Measurements from ENCODE around the gene INPP5A. TPM values are rescaled to one million over a fixed set of nuclear protein-coding genes. Genes with fewer than 3 reads are reported as not detected.

INPP5A gene
- total RNA-seq, 1 donor from 2014 or later, result 45.2 TPM

GRCh38 chr10:132523561-132524442, 13.8 kb upstream of the INPP5A start:
- no peaks in the 10 kb centered on the region for H3K9me3 Mint-ChIP-seq (ENCODE audit: unreplicated experiment)
- TF ChIP-seq, protein P1, sequence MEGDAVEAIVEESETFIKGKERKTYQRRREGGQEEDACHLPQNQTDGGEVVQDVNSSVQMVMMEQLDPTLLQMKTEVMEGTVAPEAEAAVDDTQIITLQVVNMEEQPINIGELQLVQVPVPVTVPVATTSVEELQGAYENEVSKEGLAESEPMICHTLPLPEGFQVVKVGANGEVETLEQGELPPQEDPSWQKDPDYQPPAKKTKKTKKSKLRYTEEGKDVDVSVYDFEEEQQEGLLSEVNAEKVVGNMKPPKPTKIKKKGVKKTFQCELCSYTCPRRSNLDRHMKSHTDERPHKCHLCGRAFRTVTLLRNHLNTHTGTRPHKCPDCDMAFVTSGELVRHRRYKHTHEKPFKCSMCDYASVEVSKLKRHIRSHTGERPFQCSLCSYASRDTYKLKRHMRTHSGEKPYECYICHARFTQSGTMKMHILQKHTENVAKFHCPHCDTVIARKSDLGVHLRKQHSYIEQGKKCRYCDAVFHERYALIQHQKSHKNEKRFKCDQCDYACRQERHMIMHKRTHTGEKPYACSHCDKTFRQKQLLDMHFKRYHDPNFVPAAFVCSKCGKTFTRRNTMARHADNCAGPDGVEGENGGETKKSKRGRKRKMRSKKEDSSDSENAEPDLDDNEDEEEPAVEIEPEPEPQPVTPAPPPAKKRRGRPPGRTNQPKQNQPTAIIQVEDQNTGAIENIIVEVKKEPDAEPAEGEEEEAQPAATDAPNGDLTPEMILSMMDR (IDR thresholded peaks at IDR 0.05; ENCODE audit: unreplicated experiment), result no peak
- no peak overlapping the region for H3K27ac Mint-ChIP-seq (ENCODE audit: unreplicated experiment)
- H3K4me1 Mint-ChIP-seq (ENCODE audit: unreplicated experiment), result peaks cover 9% of the 10 kb centered on the region
- no peak for DNase-seq (ENCODE audit: low spot score)
- no peak overlapping the region for H3K4me3 Mint-ChIP-seq (ENCODE audit: unreplicated experiment)
- peaks cover under 1% of the 10 kb centered on the region for H3K36me3 Mint-ChIP-seq (ENCODE audit: low read depth, unreplicated experiment)
- H3K27me3 Mint-ChIP-seq (ENCODE audit: unreplicated experiment), result peaks cover 9% of the 10 kb centered on the region

DNA sequence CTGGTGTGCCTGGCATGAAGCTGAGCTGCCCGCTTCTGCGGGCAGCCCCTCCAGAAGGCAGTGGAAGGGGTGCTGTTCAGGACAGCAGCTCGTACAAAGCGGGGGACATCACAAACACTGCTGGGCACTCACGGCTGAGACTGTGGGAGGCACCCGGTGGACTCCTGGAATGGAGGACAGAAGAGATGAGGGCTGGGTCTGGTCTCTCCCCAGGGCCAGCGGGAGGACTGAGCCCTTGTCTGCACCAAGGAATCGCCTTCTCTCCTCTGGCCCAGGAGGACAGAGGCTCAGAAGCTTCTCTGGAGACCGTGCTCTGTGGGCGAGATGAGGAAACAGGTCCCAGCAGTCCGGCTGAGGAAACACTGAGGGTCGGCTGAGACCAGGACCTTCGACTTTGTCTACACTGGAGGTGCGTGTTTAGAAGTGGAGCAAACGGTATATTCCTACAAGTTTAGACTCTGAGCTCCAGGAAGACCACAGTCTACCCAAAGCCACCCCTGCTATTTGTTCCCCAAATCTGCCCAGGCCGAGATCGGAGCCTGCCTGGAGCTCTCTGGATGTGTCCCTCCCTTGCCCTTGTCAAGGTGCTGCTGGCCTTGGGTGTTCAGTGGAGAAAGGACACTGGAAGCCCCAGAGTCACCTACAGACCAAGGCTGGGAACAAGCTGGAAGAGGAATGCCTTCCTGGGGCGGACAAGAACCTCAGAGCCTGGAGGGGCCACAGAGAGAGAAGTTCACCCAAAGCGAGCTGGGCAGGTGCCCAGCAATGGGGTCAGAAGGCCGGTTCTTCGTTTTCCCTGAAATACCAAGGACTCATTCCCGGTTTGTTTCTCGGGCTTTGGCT, 12.9 kb upstream of the INPP5A start:
- TF ChIP-seq, protein P1 (IDR thresholded peaks at IDR 0.05; ENCODE audit: unreplicated experiment), result no peak
- H3K36me3 Mint-ChIP-seq (ENCODE audit: low read depth, unreplicated experiment), result no peaks in the 10 kb centered on the region
- H3K27ac Mint-ChIP-seq (ENCODE audit: unreplicated experiment), result no peak overlapping the region
- DNase-seq (ENCODE audit: low spot score), result no peak
- no peak overlapping the region for H3K4me3 Mint-ChIP-seq (ENCODE audit: unreplicated experiment)
- H3K27me3 Mint-ChIP-seq (ENCODE audit: unreplicated experiment), result peaks cover 9% of the 10 kb centered on the region
- H3K4me1 Mint-ChIP-seq (ENCODE audit: unreplicated experiment), result peaks cover 2% of the 10 kb centered on the region
- H3K9me3 Mint-ChIP-seq (ENCODE audit: unreplicated experiment), result no peaks in the 10 kb centered on the region

- Mint-ChIP-seq H3K27ac (ENCODE audit: unreplicated experiment) (no peak overlapping the region), H3K36me3 (ENCODE audit: low read depth, unreplicated experiment) (no peaks in the 10 kb centered on the region), H3K4me3 (ENCODE audit: unreplicated experiment) (no peak overlapping the region), H3K27me3 (ENCODE audit: unreplicated experiment) (peaks cover 6% of the 10 kb centered on the region), H3K9me3 (ENCODE audit: unreplicated experiment) (peaks cover 2% of the 10 kb centered on the region), H3K4me1 (ENCODE audit: unreplicated experiment) (peaks cover 2% of the 10 kb centered on the region)
- DNase-seq (ENCODE audit: low spot score), result no peak
- TF ChIP-seq, protein P1 (IDR thresholded peaks at IDR 0.05; ENCODE audit: unreplicated experiment), result no peak
Measured at GRCh38 chr10:132526676-132527075, 10.9 kb upstream of the INPP5A start.

DNA sequence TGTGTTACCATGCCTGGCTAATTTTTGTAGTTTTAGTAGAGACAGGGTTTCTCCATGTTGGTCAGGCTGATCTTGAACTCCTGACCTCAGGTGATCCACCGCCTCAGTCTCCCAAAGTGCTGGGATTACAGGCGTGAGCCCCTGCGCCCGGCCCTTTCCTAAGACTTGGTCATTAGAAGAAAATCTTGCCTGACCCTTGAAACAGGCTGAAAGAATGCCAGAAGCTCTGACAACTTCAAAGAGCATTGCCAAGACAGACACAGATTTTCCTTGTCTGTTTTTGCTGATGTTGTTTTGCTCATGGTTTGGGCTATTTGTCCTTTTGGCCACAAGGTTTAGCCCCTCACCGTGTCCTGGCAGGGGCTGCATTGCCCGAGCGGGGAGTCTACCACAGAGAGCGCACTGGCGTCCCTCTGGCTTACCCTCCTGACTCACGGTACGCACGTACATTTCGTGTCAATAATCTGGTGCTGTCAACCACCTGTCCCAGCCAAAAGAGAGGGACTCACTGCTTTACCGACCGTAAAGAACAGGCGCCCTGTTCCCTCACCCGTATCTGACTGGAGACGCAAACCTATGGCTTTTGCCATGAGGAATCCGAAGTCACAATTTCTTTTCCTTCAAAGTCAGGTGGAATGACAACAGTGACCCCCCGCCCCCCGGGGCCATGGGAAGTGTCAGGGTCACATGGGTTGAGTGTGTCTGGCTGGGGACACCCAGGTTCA, 10.1 kb upstream of the INPP5A start:
- Mint-ChIP-seq H3K36me3 (ENCODE audit: low read depth, unreplicated experiment) (no peaks in the 10 kb centered on the region), H3K4me1 (ENCODE audit: unreplicated experiment) (peaks cover 2% of the 10 kb centered on the region), H3K9me3 (ENCODE audit: unreplicated experiment) (peaks cover 5% of the 10 kb centered on the region), H3K27ac (ENCODE audit: unreplicated experiment) (no peak overlapping the region), H3K4me3 (ENCODE audit: unreplicated experiment) (no peak overlapping the region), H3K27me3 (ENCODE audit: unreplicated experiment) (peaks cover 6% of the 10 kb centered on the region)
- no peak for DNase-seq (ENCODE audit: low spot score)
- TF ChIP-seq, protein P1 (IDR thresholded peaks at IDR 0.05; ENCODE audit: unreplicated experiment), result no peak

Data from endothelial cell (in vitro differentiated cells).